HUES6 (cell line): ENCODE results near the gene PTH1R.

Experiments used
- H3K27ac ChIP-seq: 2 replicates; pipeline ENCODE4 v1.7.0; 2013; ENCODE audit warnings: low read depth, mild to moderate bottlenecking, low read length, inconsistent platforms
- H3K27me3 ChIP-seq: 2 replicates; pipeline ENCODE4 v1.6.1; 2013; ENCODE audit warnings: low read length; ENCODE audit not compliant: control insufficient read depth, insufficient read depth
- H3K36me3 ChIP-seq: 2 replicates; pipeline ENCODE4 v1.6.1; 2013; ENCODE audit warnings: low read length; ENCODE audit not compliant: control insufficient read depth, insufficient read depth
- H3K4me1 ChIP-seq: 2 replicates; pipeline ENCODE4 v1.6.1; 2013; ENCODE audit warnings: low read length; ENCODE audit not compliant: control insufficient read depth, insufficient read depth
- H3K4me3 ChIP-seq: 2 replicates; pipeline ENCODE4 v1.5.1; 2013; ENCODE audit warnings: low read depth, low read length
- H3K9ac ChIP-seq: one replicate; pipeline ENCODE4 v1.6.1; 2013; ENCODE audit warnings: mild to moderate bottlenecking, low read length
- H3K9me3 ChIP-seq: 2 replicates; pipeline ENCODE4 v1.6.1; 2013; ENCODE audit warnings: low read depth, low read length; ENCODE audit not compliant: control insufficient read depth, insufficient read depth

Gene PTH1R

GRCh38 chr3:46943237-46944187 lies 66.0 kb downstream of the PTH1R start:
- Histone ChIP-seq H3K27me3 (no peaks in the 10 kb centered on the region), H3K9me3 (no peaks in the 10 kb centered on the region), H3K27ac (no peak overlapping the region), H3K4me3 (no peak overlapping the region), H3K9ac (no peak overlapping the region), H3K4me1 (peaks cover 54% of the 10 kb centered on the region), H3K36me3 (peaks cover 53% of the 10 kb centered on the region)

GRCh38 chr3:46944191-46944590 lies 66.7 kb downstream of the PTH1R start:
- Histone ChIP-seq H3K36me3 (peaks cover 46% of the 10 kb centered on the region), H3K4me3 (no peak overlapping the region), H3K4me1 (peaks cover 61% of the 10 kb centered on the region), H3K27ac (no peak overlapping the region), H3K27me3 (no peaks in the 10 kb centered on the region), H3K9ac (no peak overlapping the region), H3K9me3 (no peaks in the 10 kb centered on the region)

- Histone ChIP-seq H3K27me3 (no peaks in the 10 kb centered on the region), H3K4me3 (no peak overlapping the region), H3K9ac (no peak overlapping the region), H3K36me3 (peaks cover 28% of the 10 kb centered on the region), H3K27ac (no peak overlapping the region), H3K9me3 (no peaks in the 10 kb centered on the region), H3K4me1 (peaks cover 70% of the 10 kb centered on the region)
These were observed 68.9 kb downstream of the PTH1R start for GRCh38 chr3:46946416-46946815.

DNA sequence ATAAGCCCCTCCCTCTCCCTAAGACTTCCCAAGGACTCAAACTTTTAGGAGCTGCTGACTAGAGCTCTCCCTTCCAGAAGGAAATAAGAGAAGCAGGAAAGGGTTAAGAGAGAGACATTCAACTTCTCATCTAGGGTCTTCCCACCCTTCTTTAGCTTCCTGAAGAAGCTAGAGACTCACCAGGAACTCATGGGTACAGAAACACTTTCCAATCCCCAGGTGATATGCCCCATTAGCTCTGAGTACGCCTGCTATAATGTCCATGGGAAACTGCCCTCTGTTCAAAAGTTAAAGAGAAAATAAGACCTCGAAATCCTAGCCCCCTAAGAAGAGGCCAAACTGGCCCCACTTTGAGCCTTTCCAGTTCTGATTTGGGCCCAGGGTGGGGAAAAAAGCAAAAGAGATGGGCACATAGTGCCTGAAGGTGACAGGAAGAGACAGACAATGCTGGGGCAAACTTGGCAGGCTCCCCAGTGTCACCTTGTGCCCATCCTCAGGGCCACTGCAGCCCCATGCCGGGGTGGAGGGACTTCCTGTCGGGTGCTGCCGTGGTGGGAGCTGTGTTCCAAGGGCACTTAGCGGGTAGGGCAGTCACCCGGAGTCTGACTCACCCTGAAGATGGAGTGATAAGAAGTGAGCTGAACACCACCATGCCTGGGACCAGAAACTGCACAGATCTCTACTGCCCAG lies 69.5 kb downstream of the PTH1R start:
- peaks cover 70% of the 10 kb centered on the region for H3K4me1 ChIP-seq

GRCh38 chr3:46947546-46947901 lies 70.0 kb downstream of the PTH1R start:
- H3K36me3 ChIP-seq = peaks cover 23% of the 10 kb centered on the region
- H3K4me3 ChIP-seq = no peak overlapping the region
- H3K27ac ChIP-seq = no peak overlapping the region
- H3K27me3 ChIP-seq = no peaks in the 10 kb centered on the region
- H3K4me1 ChIP-seq = peaks cover 68% of the 10 kb centered on the region
- H3K9ac ChIP-seq = no peak overlapping the region
- no peaks in the 10 kb centered on the region for H3K9me3 ChIP-seq

More for the DNA sequence above, 69.5 kb downstream of the PTH1R start:
- no peaks in the 10 kb centered on the region for H3K27me3 ChIP-seq
- H3K4me3 ChIP-seq = no peak overlapping the region
- no peaks in the 10 kb centered on the region for H3K9me3 ChIP-seq
- no peak overlapping the region for H3K27ac ChIP-seq
- peaks cover 25% of the 10 kb centered on the region for H3K36me3 ChIP-seq
- H3K9ac ChIP-seq = no peak overlapping the region

DNA sequence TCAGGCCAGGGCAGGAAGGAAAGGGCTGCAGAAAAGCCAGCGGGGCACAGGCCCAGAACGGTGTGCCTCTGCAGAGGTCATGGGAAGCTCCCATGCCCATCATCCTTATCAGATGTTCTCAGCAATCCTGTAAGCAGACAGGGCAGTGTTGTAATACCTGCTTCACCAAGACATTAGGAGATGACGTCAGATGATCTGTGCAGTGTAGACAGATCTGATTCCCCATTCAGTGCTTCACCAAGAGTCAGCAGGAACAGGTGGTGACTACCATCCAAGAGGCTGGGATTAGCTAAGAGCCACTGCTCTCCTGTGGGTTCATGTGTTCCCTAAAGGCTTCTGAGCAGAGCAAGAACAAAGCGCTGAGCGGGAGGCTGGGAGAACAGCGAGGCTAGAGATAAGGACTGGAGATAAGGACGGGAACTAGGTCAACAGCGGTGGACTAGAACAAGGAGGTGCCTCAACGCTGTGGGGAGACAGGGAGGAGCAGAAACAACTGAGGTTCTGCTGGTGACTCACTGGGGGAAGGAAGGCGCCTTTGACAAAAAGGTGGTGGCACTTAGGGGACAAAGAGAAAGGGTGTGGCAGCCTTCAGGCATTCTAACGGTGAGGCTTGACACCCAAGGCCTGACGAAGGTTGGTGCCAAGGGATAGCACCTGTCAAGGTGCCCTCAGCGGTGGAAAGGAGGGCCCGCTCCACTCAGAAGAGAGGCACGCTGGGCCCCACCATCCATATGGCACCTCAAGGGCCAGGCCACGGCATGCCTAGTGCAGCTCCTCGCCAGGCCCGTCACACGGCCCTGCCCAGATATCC lies 70.7 kb downstream of the PTH1R start:
- no peak overlapping the region for H3K27ac ChIP-seq
- H3K9ac ChIP-seq = no peak overlapping the region
- peaks cover 67% of the 10 kb centered on the region for H3K4me1 ChIP-seq
- no peak overlapping the region for H3K4me3 ChIP-seq
- peaks cover 23% of the 10 kb centered on the region for H3K36me3 ChIP-seq
- H3K27me3 ChIP-seq = no peaks in the 10 kb centered on the region
- H3K9me3 ChIP-seq = no peaks in the 10 kb centered on the region

- H3K4me3 ChIP-seq = no peak overlapping the region
- H3K9me3 ChIP-seq = no peaks in the 10 kb centered on the region
- H3K27me3 ChIP-seq = no peaks in the 10 kb centered on the region
- H3K36me3 ChIP-seq = peaks cover 23% of the 10 kb centered on the region
- no peak overlapping the region for H3K9ac ChIP-seq
- H3K4me1 ChIP-seq = peaks cover 66% of the 10 kb centered on the region
- H3K27ac ChIP-seq = no peak overlapping the region
These were observed 71.5 kb downstream of the PTH1R start for GRCh38 chr3:46948830-46949671.

DNA sequence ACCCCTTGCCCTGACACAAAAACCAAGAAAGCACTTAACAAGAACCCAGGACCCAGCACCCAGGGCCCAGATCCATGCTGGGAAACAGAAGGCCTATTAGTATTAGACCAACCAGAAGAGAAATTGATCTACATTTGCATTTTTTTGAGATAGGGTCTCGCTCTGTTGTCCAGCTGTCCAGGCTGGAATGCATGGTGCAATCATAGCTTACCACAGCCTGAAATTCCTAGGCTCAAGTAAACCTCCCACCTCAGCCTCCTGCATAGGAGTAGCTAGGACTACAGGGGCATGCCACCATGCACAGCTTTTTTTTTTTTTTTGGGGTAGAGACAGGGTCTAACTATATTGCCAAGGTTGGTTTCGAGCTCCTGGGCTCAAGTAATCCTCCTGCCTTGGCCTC lies 72.7 kb downstream of the PTH1R start:
- H3K9me3 ChIP-seq = no peaks in the 10 kb centered on the region
- no peak overlapping the region for H3K27ac ChIP-seq
- H3K4me3 ChIP-seq = no peak overlapping the region
- no peaks in the 10 kb centered on the region for H3K27me3 ChIP-seq
- no peak overlapping the region for H3K9ac ChIP-seq
- peaks cover 23% of the 10 kb centered on the region for H3K36me3 ChIP-seq
- H3K4me1 ChIP-seq = peaks cover 60% of the 10 kb centered on the region

DNA sequence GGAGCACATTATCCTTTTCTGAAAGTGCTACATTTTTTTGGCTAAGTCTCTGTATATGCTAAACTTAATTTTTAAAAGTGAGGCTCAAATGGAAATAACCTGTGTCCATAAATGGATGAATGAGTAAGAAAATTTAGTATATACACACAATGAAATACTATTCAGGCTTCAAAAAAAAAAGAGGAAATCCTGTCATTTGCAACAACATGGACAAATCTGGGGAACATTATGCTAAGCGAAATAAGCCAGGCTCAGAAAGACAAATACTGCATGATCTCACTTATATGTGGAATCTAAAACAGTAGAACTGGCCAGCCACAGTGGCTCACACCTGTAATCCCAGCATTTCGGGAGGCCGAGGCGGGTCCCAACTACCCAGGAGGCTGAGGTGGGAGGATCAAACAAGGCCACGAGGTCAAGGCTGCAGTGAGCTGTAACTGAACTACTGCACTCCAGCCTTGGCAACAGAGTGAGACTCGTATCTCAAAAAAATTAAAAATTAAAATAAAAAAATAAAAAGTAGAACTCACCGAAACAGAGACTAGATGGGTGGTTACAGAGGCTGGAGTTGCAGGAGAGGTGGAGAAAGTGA lies 73.2 kb downstream of the PTH1R start:
- H3K9me3 ChIP-seq = no peaks in the 10 kb centered on the region
- H3K27me3 ChIP-seq = no peaks in the 10 kb centered on the region
- H3K4me1 ChIP-seq = peaks cover 63% of the 10 kb centered on the region
- peaks cover 22% of the 10 kb centered on the region for H3K36me3 ChIP-seq
- H3K9ac ChIP-seq = no peak overlapping the region
- H3K27ac ChIP-seq = no peak overlapping the region
- H3K4me3 ChIP-seq = no peak overlapping the region

- Histone ChIP-seq H3K36me3 (peaks cover 4% of the 10 kb centered on the region; the same call in 1 of the 2 replicates), H3K9ac (no peak overlapping the region), H3K27ac (no peak overlapping the region), H3K4me3 (no peak overlapping the region), H3K4me1 (peaks cover 46% of the 10 kb centered on the region), H3K27me3 (no peaks in the 10 kb centered on the region), H3K9me3 (no peaks in the 10 kb centered on the region)
These were observed 75.3 kb downstream of the PTH1R start for GRCh38 chr3:46952813-46953212.
